Glomerular visceral epithelial cell (primary cell): ENCODE data around the gene ARF6.

Experiments
- DNase-seq: peaks from one replicate; pipeline ENCODE4 v3.0.0-alpha.2; 2016; ENCODE audit errors: extremely low spot score

The ARF6 gene

GRCh38 chr14:49892636-49893308, at the start of gene ARF6:
Gene ARF6 (plus strand): TSS chr14:49893082. CDS start chr14:49893737, 655 bp downstream.
- peak; percentile 98 for DNase-seq

- DNase-seq, result no peak
These were observed 43.6 kb upstream of the ARF6 start for GRCh38 chr14:49849213-49849847.

- no peak for DNase-seq
These were observed 41.1 kb upstream of the ARF6 start for GRCh38 chr14:49851813-49852212.

GRCh38 chr14:49852301-49853157, 40.4 kb upstream of the ARF6 start, which contains the start of gene NEMF:
Gene NEMF (minus strand): TSS chr14:49852788. CDS start chr14:49852753, 35 bp downstream.
- peak; percentile 87 for DNase-seq

GRCh38 chr14:49853158-49853477, 39.8 kb upstream of the ARF6 start:
- no peak for DNase-seq

GRCh38 chr14:49853572-49854375, 39.1 kb upstream of the ARF6 start:
- peak; percentile 70 for DNase-seq

- DNase-seq, result no peak
These were observed 35.4 kb upstream of the ARF6 start for GRCh38 chr14:49857427-49858003.

GRCh38 chr14:49858383-49858782, 34.5 kb upstream of the ARF6 start:
- DNase-seq, result no peak

- DNase-seq, result no peak
These were observed 31.7 kb upstream of the ARF6 start for GRCh38 chr14:49860988-49861698.

GRCh38 chr14:49861699-49862088, 31.2 kb upstream of the ARF6 start:
- peak; percentile 78 for DNase-seq

- peak; percentile 91 for DNase-seq
These were observed 30.7 kb upstream of the ARF6 start for GRCh38 chr14:49862089-49862673.

- DNase-seq, result no peak
These were observed 29.2 kb upstream of the ARF6 start for GRCh38 chr14:49863487-49864281.

- DNase-seq, result peak; percentile 73
These were observed 27.4 kb upstream of the ARF6 start for GRCh38 chr14:49865431-49865859.

- DNase-seq, result peak; percentile 98
These were observed 24.8 kb upstream of the ARF6 start for GRCh38 chr14:49867831-49868719.

GRCh38 chr14:49868720-49869114, 24.2 kb upstream of the ARF6 start:
- DNase-seq, result no peak

GRCh38 chr14:49870908-49871307, 22.0 kb upstream of the ARF6 start:
- no peak for DNase-seq

- peak; percentile 47 for DNase-seq
These were observed 19.3 kb upstream of the ARF6 start for GRCh38 chr14:49873548-49873947.

GRCh38 chr14:49875640-49876198, 17.2 kb upstream of the ARF6 start:
- DNase-seq, result no peak
